CD4-positive, alpha-beta T cell treated with Interleukin-17A for 1 hour (primary cell): ENCODE data around the gene CDH3.
A peak's percentile ranks its signal among the peaks of the same experiment; 100 is the strongest.
"Not testable (repeated sequence)": the region's sequence is repeated elsewhere in the genome, so short reads cannot be mapped to it uniquely, and the experiment has no call there.

Experiments used
- DNase-seq: peaks from one replicate; pipeline ENCODE4 v3.0.0-alpha.2; 2020

The CDH3 gene

GRCh38 chr16:68707340-68708152, 62.4 kb downstream of the CDH3 start:
- DNase-seq = no peak

GRCh38 chr16:68710211-68710610, 65.1 kb downstream of the CDH3 start:
- no peak for DNase-seq

GRCh38 chr16:68711421-68712139, 66.5 kb downstream of the CDH3 start:
- DNase-seq = peak; percentile 26

GRCh38 chr16:68713361-68713760, 68.3 kb downstream of the CDH3 start:
- no peak for DNase-seq

GRCh38 chr16:68715471-68715870, 70.4 kb downstream of the CDH3 start:
- DNase-seq = no peak

GRCh38 chr16:68716516-68716915, 71.4 kb downstream of the CDH3 start:
- DNase-seq = not testable (repeated sequence)

GRCh38 chr16:68717684-68718083, 72.6 kb downstream of the CDH3 start:
- DNase-seq = no peak

GRCh38 chr16:68718590-68718989, 73.5 kb downstream of the CDH3 start:
- DNase-seq = no peak

GRCh38 chr16:68719993-68720489, 74.9 kb downstream of the CDH3 start:
- no peak for DNase-seq

- no peak for DNase-seq
These were observed 77.3 kb downstream of the CDH3 start for GRCh38 chr16:68722119-68723024.

- no peak for DNase-seq
These were observed 79.7 kb downstream of the CDH3 start for GRCh38 chr16:68724797-68725196.

GRCh38 chr16:68728523-68728922, 83.4 kb downstream of the CDH3 start:
- no peak for DNase-seq

GRCh38 chr16:68731637-68732036, 86.5 kb downstream of the CDH3 start:
- no peak for DNase-seq

GRCh38 chr16:68732042-68732680, 87.1 kb downstream of the CDH3 start:
- no peak for DNase-seq

GRCh38 chr16:68732741-68733399, 87.8 kb downstream of the CDH3 start:
- DNase-seq = no peak

- no peak for DNase-seq
These were observed 88.5 kb downstream of the CDH3 start for GRCh38 chr16:68733570-68733969.

GRCh38 chr16:68734782-68735181, 89.7 kb downstream of the CDH3 start:
- no peak for DNase-seq

- DNase-seq = no peak
These were observed 91.5 kb downstream of the CDH3 start for GRCh38 chr16:68736561-68736960.

- peak; percentile 32 for DNase-seq
These were observed 92.1 kb downstream of the CDH3 start, which contains the start of gene CDH1 for GRCh38 chr16:68737046-68737729. Gene CDH1, plus strand, starts transcription at chr16:68737292. Its CDS starts 124 bp downstream, at chr16:68737416.

- no peak for DNase-seq
These were observed 92.9 kb downstream of the CDH3 start for GRCh38 chr16:68737730-68738629.
